HepG2 (cell line): ENCODE data around the gene STK24. TPM values are rescaled to one million over a fixed set of nuclear protein-coding genes. Genes with fewer than 3 reads are reported as not detected.
A peak's percentile ranks its signal among the peaks of the same experiment; 100 is the strongest.

Experiments
- ATAC-seq: fragments of 200-7000 bp; cut with Tn5 transposase; 3 replicates; pipeline ENCODE4 v1.9.1; 2020; ENCODE audit warnings: mild to moderate bottlenecking, moderate library complexity
- BruUV-seq: library from RNA; stranded (reverse); fragments of 400-500 nt; replicated peaks from 2 replicates; lab custom pipeline; 2021; lab: Mats Ljungman, UMichigan
- CTCF ChIA-PET: fragments of 300-600 bp; formaldehyde crosslinking; extraction: SDS; loops from one replicate; lab custom pipeline; 2021; ENCODE audit warnings: low total read pairs, inconsistent platforms, low intra/inter-chr PET ratio; lab: Yijun Ruan, JAX
- POLR2A ChIA-PET: fragments of 350-600 bp; sonication (Branson Sonifier 250); formaldehyde crosslinking; loops from one replicate; lab custom pipeline; 2020; ENCODE audit warnings: antibody characterized with exemption, inconsistent platforms; lab: Yijun Ruan, JAX
- DNase-seq: peaks from one replicate; pipeline ENCODE4 v3.0.0-alpha.2; 2015; ENCODE audit warnings: low spot score
- FAIRE-seq: peaks from 3 replicates; lab custom pipeline; 2011; peaks lifted over from hg19 to GRCh38; lab: Jason Lieb, UNC
- H2AFZ ChIP-seq: one replicate; pipeline ENCODE4 v1.6.1; 2011; ENCODE audit warnings: low read length, inconsistent platforms
- H3K27ac ChIP-seq: fragments of 300-600 bp; 3 replicates; pipeline ENCODE4 v1.8.0; 2011; ENCODE audit warnings: mixed run types, mild to moderate bottlenecking, mixed read lengths, low read length, inconsistent platforms; ENCODE audit not compliant: insufficient read depth; ENCODE audit errors: extremely low read length
- H3K27me3 ChIP-seq, 2 experiments: fragments of 200-600 bp in 1 of 2; 2 replicates in 1 of 2; 3 replicates in 1 of 2; pipeline versions ENCODE4 v1.6.0 to v1.8.0; 2011; ENCODE audit warnings: low read length in 2 of 2, mild to moderate bottlenecking in 2 of 2, moderate library complexity in 2 of 2, inconsistent platforms in 1 of 2; ENCODE audit not compliant: insufficient read depth in 2 of 2, control insufficient read depth in 1 of 2
- H3K36me3 ChIP-seq, 2 experiments: fragments of 200-600 bp in 1 of 2; replicated peaks in 1 of 2; 2 replicates in 1 of 2; 3 replicates in 1 of 2; pipeline versions ENCODE4 v1.5.1 to v1.8.0; 2011; ENCODE audit warnings: low read length in 2 of 2, inconsistent platforms in 1 of 2; ENCODE audit not compliant: insufficient read depth in 2 of 2, control insufficient read depth in 1 of 2
- H3K4me1 ChIP-seq: 2 replicates; pipeline ENCODE4 v1.5.1; 2012; ENCODE audit warnings: low read length, inconsistent platforms; ENCODE audit not compliant: insufficient read depth
- H3K4me2 ChIP-seq: 2 replicates; pipeline ENCODE4 v1.6.0; 2011; ENCODE audit warnings: low read depth, low read length, inconsistent platforms
- H3K4me3 ChIP-seq, 3 experiments: fragments of 200-600 bp in 1 of 3; sonication (generic), shearing (Covaris generic) in 1 of 3; replicated peaks in 1 of 3; 2 replicates each; pipeline ENCODE4 v1.5.1; 2011 to 2016; ENCODE audit warnings: low read length in 3 of 3, inconsistent platforms in 2 of 3, low read depth in 2 of 3, mild to moderate bottlenecking in 2 of 3, control low read depth in 1 of 3, mixed read lengths in 1 of 3; ENCODE audit not compliant: insufficient read depth in 1 of 3
- H3K79me2 ChIP-seq: one replicate; pipeline ENCODE4 v1.6.1; 2011; ENCODE audit warnings: low read length, inconsistent platforms; ENCODE audit not compliant: insufficient read depth
- H3K9ac ChIP-seq: 2 replicates; pipeline ENCODE4 v1.6.0; 2011; ENCODE audit warnings: mild to moderate bottlenecking, low read depth, low read length, inconsistent platforms; ENCODE audit not compliant: insufficient read depth
- H3K9me3 ChIP-seq: 2 replicates; pipeline ENCODE4 v1.5.1; 2012; ENCODE audit warnings: mild to moderate bottlenecking, low read length
- H4K20me1 ChIP-seq: 2 replicates; pipeline ENCODE4 v1.6.0; 2011; ENCODE audit warnings: inconsistent platforms, mild to moderate bottlenecking, low read length, moderate library complexity; ENCODE audit not compliant: insufficient read depth
- AGO2 ChIP-seq: fragments of 200-400 bp; formaldehyde crosslinking; optimal IDR thresholded peaks from 2 replicates; pipeline ENCODE3; 2017; ENCODE audit warnings: mild to moderate bottlenecking, low read depth, low read length, moderate library complexity
- KDM5A ChIP-seq: fragments of 200-600 bp; sonication (generic); IDR thresholded peaks from 2 replicates; pipeline ENCODE4 v1.7.0; 2018; ENCODE audit warnings: antibody characterized with exemption, mild to moderate bottlenecking, low read length, borderline replicate concordance
- MBD4 ChIP-seq: IDR thresholded peaks from 2 replicates; pipeline ENCODE4 v1.6.1; 2012; ENCODE audit warnings: low read length, inconsistent platforms, borderline replicate concordance
- RAD51 ChIP-seq: fragments of 450-650 bp; IDR thresholded peaks from 2 replicates; pipeline ENCODE4 v1.6.1; 2016; ENCODE audit warnings: borderline replicate concordance
- RBM22 ChIP-seq: fragments of 200-400 bp; formaldehyde crosslinking; optimal IDR thresholded peaks from 2 replicates; pipeline ENCODE3; 2017; ENCODE audit warnings: mild to moderate bottlenecking, low read length, moderate library complexity
- SKI ChIP-seq: fragments of 450-650 bp; IDR thresholded peaks from one replicate; pipeline ENCODE4 v1.6.1; 2018; ENCODE audit warnings: mild to moderate bottlenecking; ENCODE audit not compliant: partially characterized antibody
- SP4 ChIP-seq: sonication (generic); formaldehyde crosslinking; IDR thresholded peaks from 2 replicates; pipeline ENCODE4 v1.8.1; 2023; ENCODE audit warnings: mild to moderate bottlenecking, missing genetic modification reagents
- ZKSCAN8 ChIP-seq: IDR thresholded peaks from 2 replicates; pipeline ENCODE4 v1.6.1; 2016; ENCODE audit warnings: borderline replicate concordance, missing genetic modification reagents, missing compliant biosample characterization
- ZNF260 ChIP-seq: sonication (generic); formaldehyde crosslinking; IDR thresholded peaks from 2 replicates; pipeline ENCODE4 v1.4.0; 2020; ENCODE audit warnings: missing genetic modification reagents, low read depth, mild to moderate bottlenecking, borderline replicate concordance
- ZSCAN30 ChIP-seq: sonication (generic); formaldehyde crosslinking; IDR thresholded peaks from 2 replicates; pipeline ENCODE4 v1.5.0; 2020; ENCODE audit warnings: mild to moderate bottlenecking, missing genetic modification reagents
- WGBS: methylation state at CpG from one replicate; pipeline ENCODE4 v1.1.6; 2017; ENCODE audit warnings: low lambda C conversion rate; 5-methylcytosine and 5-hydroxymethylcytosine counted together
- in situ Hi-C: cut with HindIII; loops from 2 replicates; pipeline ENCODE4 v1.10.0; 2017; ENCODE audit warnings: low pct_unique_long_range_greater_than_20kb; ENCODE audit not compliant: extremely low pct_ligation_motif_present
- intact Hi-C: fragments of 100-400 bp; cut with micrococcal nuclease; formaldehyde crosslinking; loops from one replicate; pipeline ENCODE4 v1.10.0; 2022; ENCODE audit not compliant: unreplicated experiment
- polyA plus RNA-seq, 8 experiments: library from polyadenylated mRNA; depleted of rRNA in 3 of 8; stranded (reverse) in 7 of 8; unstranded in 1 of 8; fragments of >200 nt; fragmentation: Illumina TruSeq in 4 of 8; extraction: Trizol in 4 of 8; gene quantifications; 2 replicates each; pipeline versions ENCODE4 v1.2.1 to v1.2.3, GENCODE V29; 2011 to 2016; ENCODE audit warnings: low read depth in 4 of 8, missing spikeins in 1 of 8, mixed read lengths in 1 of 8; ENCODE audit not compliant: insufficient read depth in 1 of 8
- total RNA-seq, 5 experiments: library from RNA; depleted of rRNA; stranded (reverse); fragments of >200 nt; fragmentation: Illumina TruSeq; extraction: Trizol; gene quantifications; 2 replicates each; pipeline ENCODE4 v1.2.3, GENCODE V29; 2016; ENCODE audit warnings: low read depth in 1 of 5
- TF ChIP-seq, protein P1 (sequence below): sonication (generic); formaldehyde crosslinking; IDR thresholded peaks from 2 replicates; pipeline ENCODE4 v1.5.0; 2020; ENCODE audit warnings: missing genetic modification reagents
- TF ChIP-seq, protein P2 (sequence below): IDR thresholded peaks from 2 replicates; pipeline ENCODE4 v1.6.1; 2016; ENCODE audit warnings: low read depth
- TF ChIP-seq, protein P3 (sequence below): sonication (generic); formaldehyde crosslinking; IDR thresholded peaks from 2 replicates; pipeline ENCODE4 v1.4.0; 2020; ENCODE audit warnings: missing genetic modification reagents, borderline replicate concordance

Gene STK24
- total and polyA plus RNA-seq, 2 of the 13 experiments (the other 11 are each of a cell fraction or from before 2014, with no cell fraction given) = 51.3 to 73.0 TPM

DNA sequence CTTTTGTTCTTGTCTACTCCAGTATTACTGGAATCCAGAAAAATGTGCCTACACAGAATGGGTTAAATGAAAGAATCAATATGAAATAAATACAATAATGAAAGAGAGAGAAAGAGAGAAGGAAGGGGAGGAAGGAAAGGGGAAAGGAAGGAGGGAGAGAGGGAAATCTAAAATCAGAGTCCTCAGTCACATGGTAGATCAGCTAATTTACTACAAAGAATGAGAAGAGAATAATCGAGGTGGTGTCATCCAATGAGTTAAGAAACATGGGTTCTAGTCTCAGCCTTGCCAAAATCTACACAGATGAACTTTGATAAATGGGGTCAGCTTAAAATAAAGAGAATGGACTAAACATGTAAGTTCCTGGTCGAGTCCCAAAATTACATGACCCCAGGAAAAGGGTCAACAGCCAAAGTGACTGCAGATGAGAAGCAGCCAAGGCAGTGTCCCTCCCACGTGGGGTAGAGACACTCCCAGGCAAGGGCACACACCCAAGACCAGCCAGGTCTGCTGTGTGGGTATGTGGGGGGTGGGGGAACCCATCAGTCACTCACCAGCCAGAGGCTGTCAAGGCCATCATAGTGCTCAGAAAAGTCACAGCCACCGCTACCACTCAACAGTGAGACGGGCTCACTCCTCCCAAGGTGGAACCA, 103.6 kb downstream of the STK24 start (continued):
- no peak for TF ChIP-seq ZNF260
- no peak for TF ChIP-seq ZSCAN30 (CRISPR knock-in tag)
- peak; percentile 51 for TF ChIP-seq RBM22
- TF ChIP-seq ZKSCAN8 (CRISPR knock-in tag) = no peak
- no peak for TF ChIP-seq KDM5A

DNA sequence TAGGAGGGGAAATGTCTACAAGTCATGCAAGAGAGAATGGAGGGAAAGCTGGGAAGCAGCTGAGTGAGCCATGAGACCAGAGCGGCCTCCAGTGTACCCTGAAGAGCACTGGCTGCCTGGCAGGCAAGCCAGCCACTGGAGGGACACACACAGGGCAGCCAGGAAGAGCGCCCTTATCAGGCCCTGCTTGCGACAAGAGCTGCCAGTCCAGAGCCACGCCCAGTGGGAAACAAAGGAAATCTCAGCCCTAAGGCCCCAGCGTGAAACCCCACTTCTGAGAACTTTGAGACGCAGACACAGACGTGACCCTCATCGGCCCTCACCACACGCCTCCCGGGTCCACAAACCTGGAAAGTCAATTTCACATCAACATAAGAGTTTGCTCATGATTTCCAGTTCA, 105.0 kb downstream of the STK24 start:
- Histone ChIP-seq H3K4me2 (no peak overlapping the region), H3K9me3 (no peaks in the 10 kb centered on the region), H4K20me1 (peaks cover 21% of the 10 kb centered on the region), H3K27ac (no peak overlapping the region), H3K4me1 (peaks cover 41% of the 10 kb centered on the region), H3K9ac (no peak overlapping the region), H3K27me3 (no peaks in the 10 kb centered on the region), H3K79me2 (peaks cover 14% of the 10 kb centered on the region), H3K36me3 (peaks cover 27 to 70% of the 10 kb centered on the region in 2 experiments), H2AFZ (no peak overlapping the region)
- intact Hi-C loops (loop anchor here (5.0 kb wide), 1 partner anchor 70 kb away; no protein-coding TSS in a partner anchor), in situ Hi-C loops (no loop called here)
- DNase-seq = no peak
- no peak for ATAC-seq
- FAIRE-seq = no peak
- POLR2A ChIA-PET = no interaction called here
- CTCF ChIA-PET = no interaction called here
- no TSS peak for BruUV-seq
- 89% methylated on average over 9 of the region's 10 CpGs for whole genome bisulfite sequencing
- no peak for TF ChIP-seq SP4 (CRISPR knock-in tag)
- TF ChIP-seq, protein P1, sequence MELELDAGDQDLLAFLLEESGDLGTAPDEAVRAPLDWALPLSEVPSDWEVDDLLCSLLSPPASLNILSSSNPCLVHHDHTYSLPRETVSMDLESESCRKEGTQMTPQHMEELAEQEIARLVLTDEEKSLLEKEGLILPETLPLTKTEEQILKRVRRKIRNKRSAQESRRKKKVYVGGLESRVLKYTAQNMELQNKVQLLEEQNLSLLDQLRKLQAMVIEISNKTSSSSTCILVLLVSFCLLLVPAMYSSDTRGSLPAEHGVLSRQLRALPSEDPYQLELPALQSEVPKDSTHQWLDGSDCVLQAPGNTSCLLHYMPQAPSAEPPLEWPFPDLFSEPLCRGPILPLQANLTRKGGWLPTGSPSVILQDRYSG (CRISPR knock-in tag) = no peak
- no peak for TF ChIP-seq SKI
- TF ChIP-seq MBD4 = no peak
- peak; percentile 20 for TF ChIP-seq AGO2
- TF ChIP-seq, protein P2, sequence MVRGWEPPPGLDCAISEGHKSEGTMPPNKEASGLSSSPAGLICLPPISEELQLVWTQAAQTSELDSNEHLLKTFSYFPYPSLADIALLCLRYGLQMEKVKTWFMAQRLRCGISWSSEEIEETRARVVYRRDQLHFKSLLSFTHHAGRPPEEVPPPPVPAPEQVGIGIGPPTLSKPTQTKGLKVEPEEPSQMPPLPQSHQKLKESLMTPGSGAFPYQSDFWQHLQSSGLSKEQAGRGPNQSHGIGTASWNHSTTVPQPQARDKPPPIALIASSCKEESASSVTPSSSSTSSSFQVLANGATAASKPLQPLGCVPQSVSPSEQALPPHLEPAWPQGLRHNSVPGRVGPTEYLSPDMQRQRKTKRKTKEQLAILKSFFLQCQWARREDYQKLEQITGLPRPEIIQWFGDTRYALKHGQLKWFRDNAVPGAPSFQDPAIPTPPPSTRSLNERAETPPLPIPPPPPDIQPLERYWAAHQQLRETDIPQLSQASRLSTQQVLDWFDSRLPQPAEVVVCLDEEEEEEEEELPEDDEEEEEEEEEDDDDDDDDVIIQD (CRISPR knock-in tag) = no peak
- TF ChIP-seq RAD51 = no peak
- TF ChIP-seq, protein P3, sequence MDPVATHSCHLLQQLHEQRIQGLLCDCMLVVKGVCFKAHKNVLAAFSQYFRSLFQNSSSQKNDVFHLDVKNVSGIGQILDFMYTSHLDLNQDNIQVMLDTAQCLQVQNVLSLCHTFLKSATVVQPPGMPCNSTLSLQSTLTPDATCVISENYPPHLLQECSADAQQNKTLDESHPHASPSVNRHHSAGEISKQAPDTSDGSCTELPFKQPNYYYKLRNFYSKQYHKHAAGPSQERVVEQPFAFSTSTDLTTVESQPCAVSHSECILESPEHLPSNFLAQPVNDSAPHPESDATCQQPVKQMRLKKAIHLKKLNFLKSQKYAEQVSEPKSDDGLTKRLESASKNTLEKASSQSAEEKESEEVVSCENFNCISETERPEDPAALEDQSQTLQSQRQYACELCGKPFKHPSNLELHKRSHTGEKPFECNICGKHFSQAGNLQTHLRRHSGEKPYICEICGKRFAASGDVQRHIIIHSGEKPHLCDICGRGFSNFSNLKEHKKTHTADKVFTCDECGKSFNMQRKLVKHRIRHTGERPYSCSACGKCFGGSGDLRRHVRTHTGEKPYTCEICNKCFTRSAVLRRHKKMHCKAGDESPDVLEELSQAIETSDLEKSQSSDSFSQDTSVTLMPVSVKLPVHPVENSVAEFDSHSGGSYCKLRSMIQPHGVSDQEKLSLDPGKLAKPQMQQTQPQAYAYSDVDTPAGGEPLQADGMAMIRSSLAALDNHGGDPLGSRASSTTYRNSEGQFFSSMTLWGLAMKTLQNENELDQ (CRISPR knock-in tag) = no peak
- TF ChIP-seq, all 625 proteins: peak for 1
- no peak overlapping the region for H3K4me3 ChIP-seq
